Measurements from ENCODE around the gene CBX4.

Gene CBX4

GRCh38 chr17:79829004-79829403 is 10.2 kb downstream of the CBX4 start:
- DNase-seq, result no peak

- DNase-seq, result no peak
Observed at GRCh38 chr17:79826841-79827578, 12.2 kb downstream of the CBX4 start.

- no peak for DNase-seq
Observed at GRCh38 chr17:79826204-79826680, 13.0 kb downstream of the CBX4 start.

- DNase-seq, result no peak
Observed at GRCh38 chr17:79825580-79825921, 13.7 kb downstream of the CBX4 start.

GRCh38 chr17:79824893-79825579 is 14.2 kb downstream of the CBX4 start:
- DNase-seq, result no peak

- no peak for DNase-seq
Observed at GRCh38 chr17:79824234-79824633, 15.0 kb downstream of the CBX4 start.

- no peak for DNase-seq
Observed at GRCh38 chr17:79822583-79823124, 16.6 kb downstream of the CBX4 start.

GRCh38 chr17:79821331-79822095 is 17.7 kb downstream of the CBX4 start:
- no peak for DNase-seq

- DNase-seq, result no peak
Observed at GRCh38 chr17:79820959-79821330, 18.3 kb downstream of the CBX4 start.

GRCh38 chr17:79819534-79820276 is 19.5 kb downstream of the CBX4 start:
- no peak for DNase-seq

GRCh38 chr17:79819085-79819484 is 20.2 kb downstream of the CBX4 start:
- no peak for DNase-seq

GRCh38 chr17:79818026-79818758 is 21.0 kb downstream of the CBX4 start:
- no peak for DNase-seq

- DNase-seq, result no peak
Observed at GRCh38 chr17:79815836-79816461, 23.3 kb downstream of the CBX4 start.

GRCh38 chr17:79814974-79815835 is 24.0 kb downstream of the CBX4 start:
- DNase-seq, result no peak

- DNase-seq, result no peak
Observed at GRCh38 chr17:79814127-79814973, 24.9 kb downstream of the CBX4 start.

- no peak for DNase-seq
Observed at GRCh38 chr17:79813297-79814126, 25.7 kb downstream of the CBX4 start.

GRCh38 chr17:79812353-79813258 is 26.6 kb downstream of the CBX4 start:
- no peak for DNase-seq
